HG02642 (cell line): ENCODE measurements around the gene DSC2.
"Not testable (repeated sequence)": the region's sequence is repeated elsewhere in the genome, so short reads cannot be mapped to it uniquely, and the experiment has no call there.

Source experiments
- ATAC-seq: cut with Tn5 transposase; IDR thresholded peaks from one replicate; pipeline ENCODE4 v1.9.1; 2021; ENCODE audit warnings: mild to moderate bottlenecking; ENCODE audit not compliant: unreplicated experiment, poor library complexity

The DSC2 gene

DNA sequence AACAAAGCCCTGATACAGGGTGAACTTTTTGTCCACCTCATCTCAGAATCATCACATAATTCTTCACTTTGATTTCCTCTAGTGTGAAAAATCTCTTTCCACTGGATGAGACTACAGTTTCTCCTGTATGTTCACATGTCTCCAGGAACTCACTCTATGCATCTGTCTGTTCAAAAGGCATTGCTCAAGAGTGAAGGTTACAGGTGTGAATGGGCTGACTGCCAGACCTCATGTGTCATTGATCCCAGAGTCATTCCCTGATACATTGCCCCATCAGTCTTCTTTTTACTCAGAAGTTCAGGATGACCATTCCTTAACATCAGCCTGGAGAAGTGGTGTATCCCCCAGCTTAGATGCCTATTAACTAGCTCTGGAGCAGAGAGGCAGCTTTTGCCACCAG lies 55.3 kb downstream of the DSC2 start:
- no peak for ATAC-seq

DNA sequence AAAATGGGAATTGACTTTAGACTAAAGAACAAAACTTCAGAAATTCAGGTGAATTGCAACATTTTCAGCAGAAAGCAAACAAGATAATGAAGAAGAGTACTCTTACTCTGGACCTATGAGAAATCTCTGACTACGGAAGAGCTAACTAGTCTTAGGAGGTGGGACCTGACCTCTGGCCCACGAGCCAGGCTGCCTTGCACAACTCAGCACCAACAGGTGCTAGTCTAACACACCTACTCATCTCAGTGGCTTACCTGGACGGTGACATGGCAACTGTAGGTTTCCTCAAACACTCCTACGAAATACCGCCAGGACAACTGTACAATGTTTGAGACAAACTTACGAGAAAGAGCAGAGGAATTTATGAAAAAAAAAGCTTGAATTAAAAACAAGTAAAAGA lies 56.6 kb downstream of the DSC2 start:
- ATAC-seq, result no peak

DNA sequence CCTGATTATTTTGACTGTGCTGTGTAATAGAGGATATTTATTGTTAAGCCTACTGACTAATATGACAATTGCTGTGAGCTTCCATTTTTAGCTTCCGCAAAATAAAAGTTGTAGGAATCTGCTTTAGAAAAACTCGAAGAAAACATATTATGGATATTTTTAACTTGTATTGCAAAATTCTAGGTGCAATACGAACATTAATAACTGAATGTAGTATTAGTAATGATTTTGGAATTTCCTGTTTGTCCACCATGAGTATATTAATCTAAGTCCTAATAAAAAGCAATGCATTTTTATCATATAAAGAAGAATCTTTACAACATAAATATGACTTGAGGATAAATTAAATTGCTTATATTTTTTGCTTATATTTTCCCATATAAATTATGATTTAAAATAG lies 57.3 kb downstream of the DSC2 start:
- no peak for ATAC-seq

DNA sequence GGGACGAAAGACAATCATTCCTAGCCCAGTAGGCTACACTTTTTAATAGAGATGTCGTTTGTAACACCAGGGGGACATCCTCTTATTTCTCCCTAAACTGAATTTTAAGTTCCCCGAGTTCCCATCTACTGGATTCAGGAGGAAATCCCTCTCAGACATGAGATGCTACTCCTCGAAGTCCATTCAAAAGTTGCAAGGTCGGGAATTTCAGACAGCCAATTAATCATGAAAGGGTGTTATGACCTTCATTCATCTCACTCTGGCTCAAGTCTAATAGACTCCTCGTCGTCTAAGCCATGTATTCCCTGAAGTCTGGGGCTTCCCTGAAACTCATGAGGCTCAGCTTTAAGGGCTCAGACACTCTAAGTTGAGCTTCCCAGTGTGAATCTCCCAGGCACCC lies 58.5 kb downstream of the DSC2 start:
- no peak for ATAC-seq

DNA sequence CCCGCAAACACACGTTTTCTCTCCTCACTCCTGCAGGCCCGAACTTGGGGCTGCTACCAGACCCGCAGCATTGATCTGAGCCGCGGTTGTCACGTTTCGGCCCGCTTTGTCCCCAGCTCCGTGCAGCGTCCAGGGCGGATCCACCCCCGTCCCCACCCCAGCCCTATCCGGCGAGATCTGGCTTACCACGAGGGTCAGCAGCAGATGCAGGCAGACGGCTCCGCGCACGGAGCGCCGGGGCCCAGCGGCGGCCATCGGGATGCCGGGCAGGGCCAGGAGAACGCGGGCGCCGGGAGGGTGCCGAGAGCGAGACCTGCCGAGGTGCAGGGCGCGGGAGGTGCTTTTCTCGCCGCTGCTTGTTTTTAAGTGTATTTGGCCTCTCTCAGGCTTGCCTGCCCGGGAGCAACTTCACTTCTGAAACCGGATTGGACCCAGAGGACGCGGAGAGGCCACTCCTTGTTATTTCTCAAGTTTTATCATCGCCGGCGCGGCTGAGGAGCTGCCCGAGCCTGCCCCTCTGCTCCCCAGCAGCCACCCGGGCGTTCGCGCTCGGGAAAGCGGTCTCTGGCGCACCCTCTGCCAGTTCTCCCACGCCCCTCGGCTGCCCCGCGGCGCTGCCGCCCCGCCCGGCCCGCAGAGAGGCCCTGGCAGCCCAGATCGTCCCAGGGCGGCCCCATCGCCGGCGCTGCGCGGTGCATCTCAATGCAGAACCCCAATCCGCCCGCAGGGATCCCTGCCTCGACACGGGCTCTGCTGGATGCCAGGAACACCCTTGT lies 59.6 kb downstream of the DSC2 start, which contains the start of gene DSC3:
Gene DSC3 (minus strand): TSS at position 337 of the 776 bp plus-strand sequence. CDS start 82 bp downstream, at position 255.
- no peak for ATAC-seq

DNA sequence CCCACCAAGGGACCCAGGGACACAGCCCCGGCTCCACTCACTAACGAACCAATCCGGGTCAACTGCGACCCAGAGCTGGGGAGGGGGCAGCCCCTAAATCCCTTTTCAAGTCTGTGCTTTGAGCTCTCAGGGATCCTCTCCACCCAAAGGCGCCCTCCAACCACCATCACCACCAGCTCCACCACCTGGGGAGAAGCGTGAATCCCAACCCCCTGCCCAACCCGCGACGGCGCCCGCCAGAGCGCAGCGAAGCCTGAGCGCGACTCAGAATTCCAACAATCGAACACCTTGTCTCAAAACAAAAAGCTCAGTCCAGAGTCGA lies 60.2 kb downstream of the DSC2 start:
- no peak for ATAC-seq

DNA sequence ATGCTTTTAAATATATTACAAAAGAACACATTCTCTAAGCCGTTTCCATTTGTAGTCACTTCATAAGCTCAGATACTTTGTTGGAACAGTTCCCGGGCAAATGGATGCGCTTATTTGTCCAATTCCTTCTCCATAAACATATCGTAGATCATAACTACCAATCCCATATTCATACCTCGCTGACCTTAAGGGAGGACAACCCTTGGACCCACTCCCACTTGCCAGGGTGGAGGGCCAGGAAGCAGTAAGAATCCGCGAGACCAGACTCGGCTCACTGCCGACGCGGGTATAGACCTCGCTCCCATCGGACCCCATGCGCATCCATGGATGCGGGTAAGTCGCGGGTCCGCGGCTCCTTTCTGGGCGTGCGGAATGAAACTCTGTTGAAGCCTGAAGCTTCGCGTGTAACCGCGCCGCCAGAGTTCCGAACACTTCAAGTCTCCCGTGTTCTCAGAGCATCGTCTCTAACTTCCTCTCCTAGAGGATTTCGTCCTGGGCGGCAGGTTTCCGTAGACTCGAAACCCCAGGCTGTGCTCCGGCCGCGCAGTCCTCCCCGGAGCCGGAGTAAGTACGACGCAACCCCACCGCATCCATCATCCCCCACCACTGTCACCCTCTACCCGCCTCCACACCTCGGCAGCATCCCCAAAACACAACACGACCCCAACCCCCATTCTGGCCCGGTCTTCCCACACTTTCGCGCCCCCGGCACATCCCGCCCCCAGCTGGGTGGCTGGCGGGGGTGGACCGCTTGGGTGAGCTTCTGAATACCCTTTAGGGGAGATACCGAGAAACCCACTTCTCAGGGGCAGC lies 60.7 kb downstream of the DSC2 start:
- ATAC-seq, result no peak

DNA sequence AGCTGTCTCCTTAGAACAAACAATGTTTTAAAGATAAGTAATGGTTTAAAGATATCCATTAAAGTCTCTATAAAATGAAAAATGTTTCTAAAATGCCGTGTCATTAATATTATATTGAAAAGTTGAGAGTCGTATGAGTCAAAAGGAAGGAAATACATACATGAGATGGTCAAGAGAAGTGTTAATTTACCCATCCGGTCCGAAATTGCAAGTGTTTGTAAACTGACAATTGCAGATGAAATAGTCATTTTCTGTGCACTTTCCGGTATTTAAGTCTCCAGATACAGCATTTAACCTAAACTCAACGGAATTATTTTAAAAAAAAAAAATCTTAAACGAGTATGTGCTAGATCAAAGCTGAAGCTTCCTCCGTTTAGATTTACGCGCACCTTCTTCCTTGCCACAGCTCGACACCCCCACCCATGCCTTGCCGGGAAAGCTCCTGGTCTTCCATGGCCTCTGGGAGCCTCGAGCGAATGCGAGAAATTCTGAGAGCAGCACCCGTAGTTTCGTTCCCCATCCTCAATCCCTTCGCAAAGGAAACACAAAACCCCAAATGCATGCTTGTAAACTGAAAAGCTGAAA lies 61.4 kb downstream of the DSC2 start:
- no peak for ATAC-seq

DNA sequence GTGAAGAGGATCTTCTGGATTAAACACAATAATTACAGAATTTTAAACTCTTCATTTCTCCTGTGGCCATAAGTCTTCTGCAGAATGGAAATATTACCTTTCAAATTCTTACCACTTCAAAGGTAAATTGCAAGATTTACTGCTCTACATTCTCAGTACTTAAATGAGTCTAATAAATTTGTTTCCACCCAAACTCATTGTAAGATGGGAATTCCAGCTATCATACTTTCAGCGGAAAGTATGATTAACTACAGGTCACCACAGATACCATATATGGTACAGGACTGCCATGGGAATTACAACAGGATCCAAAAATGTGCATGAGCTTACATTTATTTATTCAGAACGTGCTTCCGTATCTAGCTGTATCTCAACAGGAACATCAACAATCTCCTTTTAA lies 62.8 kb downstream of the DSC2 start:
- ATAC-seq, result no peak

DNA sequence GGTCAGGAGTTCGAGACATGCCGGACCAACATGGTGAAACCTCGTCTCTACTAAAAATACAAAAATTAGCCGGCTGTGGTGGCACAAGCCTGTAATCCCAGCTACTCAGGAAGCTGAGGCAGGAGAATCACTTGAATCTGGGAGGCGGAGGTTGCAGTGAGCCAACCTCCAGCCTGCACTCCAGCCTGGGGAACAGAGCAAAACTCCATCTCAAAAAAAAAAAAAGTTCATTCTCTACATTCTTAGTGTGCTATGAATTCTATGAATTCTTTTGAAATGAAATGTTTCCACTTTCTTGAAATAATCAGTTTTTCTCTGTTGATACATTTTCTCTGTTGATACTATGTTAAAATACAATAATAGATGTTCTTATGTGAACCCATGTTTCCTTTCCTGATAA lies 64.5 kb downstream of the DSC2 start:
- not testable (repeated sequence) for ATAC-seq

DNA sequence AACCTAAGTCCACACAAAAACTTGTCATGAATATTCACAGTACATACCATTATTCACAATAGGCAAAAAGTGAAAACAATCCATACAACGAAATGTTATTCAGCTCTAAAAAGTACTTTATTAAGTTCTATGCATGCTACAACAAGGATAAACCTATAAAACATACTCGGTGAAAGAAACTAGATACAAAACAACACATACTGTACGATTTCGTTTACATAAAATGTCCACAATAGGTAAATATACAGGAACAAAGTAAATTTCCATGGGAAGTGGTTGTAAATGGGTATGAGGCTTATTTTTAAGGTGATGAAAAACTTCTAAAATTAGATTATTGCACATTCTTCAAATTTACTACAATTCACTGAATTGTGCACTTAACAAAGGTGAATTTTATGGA lies 67.7 kb downstream of the DSC2 start:
- no peak for ATAC-seq

DNA sequence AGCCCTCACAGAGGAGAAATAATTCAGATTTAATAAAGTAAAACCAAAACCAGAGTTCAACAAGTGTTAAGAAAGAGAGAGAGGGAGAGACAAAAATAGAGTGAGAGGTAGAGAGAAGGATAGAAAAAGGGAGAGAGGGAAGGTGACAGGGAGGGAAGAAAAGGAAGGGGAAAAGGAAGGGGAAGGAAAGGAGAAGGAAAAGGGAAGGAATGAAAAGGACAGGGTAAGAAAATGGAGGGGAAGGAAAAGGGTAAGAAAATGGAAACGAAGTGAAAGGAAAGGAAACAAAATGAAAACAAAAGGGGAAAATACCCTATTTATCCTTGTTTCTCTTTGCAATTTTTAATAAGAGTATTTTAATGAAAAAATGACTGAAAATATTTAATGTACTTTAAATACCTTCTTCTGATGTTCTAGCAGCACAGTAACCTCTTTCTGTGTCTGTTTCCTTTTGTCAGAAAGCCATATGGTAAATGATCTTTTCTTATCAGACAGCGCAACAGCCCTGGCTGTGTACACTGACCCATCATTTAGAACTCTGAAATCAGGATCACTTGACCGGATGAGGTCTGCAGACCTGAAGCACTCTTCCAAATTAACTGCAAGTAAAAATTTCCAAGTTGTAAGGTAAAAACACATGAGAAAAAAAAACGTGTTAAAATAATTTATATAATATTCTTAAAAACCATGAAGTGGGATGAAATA lies 71.5 kb downstream of the DSC2 start:
- no peak for ATAC-seq

DNA sequence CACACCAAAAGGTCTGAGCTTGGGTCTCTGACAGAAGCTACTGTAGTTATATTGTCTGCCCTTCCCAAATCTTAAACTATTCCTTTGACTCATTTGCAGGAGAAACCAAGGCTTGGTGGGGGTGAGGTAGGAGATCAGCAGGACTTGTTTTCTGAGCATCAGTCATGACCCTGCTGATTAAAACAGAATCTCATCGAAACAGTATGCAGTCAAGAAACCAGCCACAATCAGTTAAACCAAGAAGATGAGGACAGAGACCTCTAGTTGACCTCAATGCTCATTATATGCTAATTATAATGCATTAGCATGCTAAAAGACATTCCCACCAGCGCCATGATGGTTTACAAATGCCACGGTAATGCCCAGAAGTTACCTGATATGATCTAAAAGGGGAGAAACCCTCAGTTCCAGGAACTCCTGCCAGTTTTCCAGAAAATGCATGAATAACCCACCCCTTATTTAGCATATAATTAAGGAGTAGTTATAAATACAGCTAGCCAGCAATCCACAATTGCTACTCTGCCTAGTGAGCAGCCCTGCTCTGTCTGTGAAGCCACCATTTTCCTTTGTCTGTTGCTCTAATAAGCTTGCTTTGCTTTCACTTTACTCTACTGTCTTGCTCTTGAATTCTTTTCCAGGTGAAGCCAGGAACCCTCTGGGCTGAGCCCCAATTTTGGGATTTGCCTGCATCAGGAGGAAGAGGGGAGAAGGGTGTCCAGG lies 86.3 kb downstream of the DSC2 start:
- no peak for ATAC-seq

DNA sequence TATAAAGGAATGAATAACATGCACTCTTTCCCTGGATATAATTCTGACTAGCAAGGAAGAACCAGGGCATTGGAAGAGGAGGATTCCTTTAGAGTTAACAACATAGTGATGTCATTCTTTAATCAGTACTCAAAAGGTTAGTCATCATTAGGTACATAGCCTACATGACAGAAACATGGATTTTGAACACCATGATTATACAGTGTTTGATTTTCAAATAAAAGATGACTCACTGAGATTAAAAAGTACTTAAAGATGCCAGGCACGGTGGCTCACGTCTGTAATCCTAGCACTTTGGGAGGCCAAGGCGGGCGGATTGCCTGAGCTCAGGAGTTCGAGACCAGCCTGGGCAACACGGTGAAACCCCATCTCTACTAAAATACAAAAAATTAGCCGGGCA lies 90.8 kb downstream of the DSC2 start:
- not testable (repeated sequence) for ATAC-seq

DNA sequence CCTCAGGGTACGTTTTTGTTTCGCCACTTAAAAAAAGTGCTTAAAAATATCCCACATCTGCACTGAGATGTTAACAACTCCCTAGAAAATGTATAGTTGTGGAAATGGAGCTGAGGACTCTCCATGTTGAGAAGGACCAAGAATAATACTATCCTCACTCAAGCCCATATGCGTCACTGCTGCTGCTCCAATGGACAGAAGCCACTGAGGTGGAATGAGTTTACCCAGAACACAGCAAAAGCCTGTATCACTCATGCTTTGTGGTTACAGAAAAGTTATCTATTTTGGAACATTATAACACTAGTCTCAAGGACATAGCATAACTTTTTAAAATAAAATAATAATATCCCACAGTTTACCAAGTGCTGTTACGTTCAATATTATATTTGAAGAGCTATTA lies 91.6 kb downstream of the DSC2 start:
- ATAC-seq, result no peak
